ENCODE data around the gene GAB4. TPM values are rescaled to one million over a fixed set of nuclear protein-coding genes. Genes with fewer than 3 reads are reported as not detected.

Gene GAB4
- total RNA-seq: not detected
- long read RNA-seq: 0 reads

GRCh38 chr22:17007852-17008731 lies at the start of gene GAB4:
GAB4 (minus strand) TSS chr22:17008222; CDS start chr22:17008114, 108 bp downstream.
- Histone ChIP-seq H3K9me3 (replicated peaks) (peaks cover 20% of the 10 kb centered on the region), H3K4me1 (no peaks in the 10 kb centered on the region), H3K27me3 (ENCODE audit: low read depth) (peaks cover 84% of the 10 kb centered on the region), H3K36me3 (no peaks in the 10 kb centered on the region), H3K4me3 (no peak within 1 kb of the TSS), H3K27ac (replicated peaks) (no peak within 1 kb of the TSS)
- TF ChIP-seq CTCF (IDR thresholded peaks at IDR 0.05; ENCODE audit: borderline replicate concordance): no peak
- DNase-seq: no peak
- intact Hi-C loops (cut with micrococcal nuclease): no loop called here

- no peaks in the 10 kb centered on the region for H3K36me3 ChIP-seq
- peaks cover 2% of the 10 kb centered on the region for H3K4me1 ChIP-seq
- H3K27ac ChIP-seq (replicated peaks): no peak overlapping the region
- no peak overlapping the region for H3K4me3 ChIP-seq
- DNase-seq: no peak
- intact Hi-C loops (cut with micrococcal nuclease): loop anchor here (5.0 kb wide), 1 partner anchor 140 kb away; no protein-coding TSS in a partner anchor
- peaks cover 9% of the 10 kb centered on the region for H3K27me3 ChIP-seq (ENCODE audit: low read depth)
- no peaks in the 10 kb centered on the region for H3K9me3 ChIP-seq (replicated peaks)
- no peak for TF ChIP-seq CTCF (IDR thresholded peaks at IDR 0.05; ENCODE audit: borderline replicate concordance)
These were observed 48.8 kb upstream of the GAB4 start for GRCh38 chr22:17056807-17057206.

- H3K36me3 ChIP-seq: no peaks in the 10 kb centered on the region
- H3K4me3 ChIP-seq: no peak overlapping the region
- intact Hi-C loops (cut with micrococcal nuclease): loop anchor here (5.0 kb wide), 1 partner anchor 139 kb away; no protein-coding TSS in a partner anchor
- no peak overlapping the region for H3K27ac ChIP-seq (replicated peaks)
- peaks cover 9% of the 10 kb centered on the region for H3K27me3 ChIP-seq (ENCODE audit: low read depth)
- peaks cover 2% of the 10 kb centered on the region for H3K4me1 ChIP-seq
- DNase-seq: no peak
- TF ChIP-seq CTCF (IDR thresholded peaks at IDR 0.05; ENCODE audit: borderline replicate concordance): no peak
- no peaks in the 10 kb centered on the region for H3K9me3 ChIP-seq (replicated peaks)
These were observed 48.0 kb upstream of the GAB4 start for GRCh38 chr22:17056058-17056457.

GRCh38 chr22:17047656-17048055 lies 39.6 kb upstream of the GAB4 start:
- TF ChIP-seq CTCF (IDR thresholded peaks at IDR 0.05; ENCODE audit: borderline replicate concordance): no peak
- Histone ChIP-seq H3K9me3 (replicated peaks) (no peaks in the 10 kb centered on the region), H3K4me1 (no peaks in the 10 kb centered on the region), H3K36me3 (peaks cover 13% of the 10 kb centered on the region), H3K27me3 (ENCODE audit: low read depth) (peaks cover 10% of the 10 kb centered on the region), H3K4me3 (no peak overlapping the region), H3K27ac (replicated peaks) (no peak overlapping the region)
- intact Hi-C loops (cut with micrococcal nuclease): no loop called here
- DNase-seq: no peak

- H3K9me3 ChIP-seq (replicated peaks): no peaks in the 10 kb centered on the region
- H3K4me1 ChIP-seq: no peaks in the 10 kb centered on the region
- H3K27ac ChIP-seq (replicated peaks): no peak overlapping the region
- no peak overlapping the region for H3K4me3 ChIP-seq
- TF ChIP-seq CTCF (IDR thresholded peaks at IDR 0.05; ENCODE audit: borderline replicate concordance): no peak
- intact Hi-C loops (cut with micrococcal nuclease): no loop called here
- H3K36me3 ChIP-seq: peaks cover 13% of the 10 kb centered on the region
- H3K27me3 ChIP-seq (ENCODE audit: low read depth): peaks cover 16% of the 10 kb centered on the region
- DNase-seq: no peak
These were observed 38.7 kb upstream of the GAB4 start for GRCh38 chr22:17046566-17047348.

Measured in left ventricle myocardium inferior (tissue), 1 donor.